ENCODE measurements around the gene RAB28. TPM values are rescaled to one million over a fixed set of nuclear protein-coding genes. Genes with fewer than 3 reads are reported as not detected.
"Not testable (repeated sequence)": the region's sequence is repeated elsewhere in the genome, so short reads cannot be mapped to it uniquely, and the experiment has no call there.

RAB28 gene
- total RNA-seq, 5 donors from 2014 or later (not counting 1 experiment from before 2014, with no cell fraction given): 8.7 to 15.1 (median 13.4) TPM

GRCh38 chr4:13409324-13409723, 74.8 kb downstream of the RAB28 start:
- Mint-ChIP-seq H3K36me3 (peaks cover 37% of the 10 kb centered on the region), H3K9me3 (peaks cover 0 to 10% (median 3%) of the 10 kb centered on the region in 3 donors), H3K4me1 (peaks cover 10 to 20% (median 16%) of the 10 kb centered on the region in 3 donors), H3K27ac (no peak overlapping the region), H3K27me3 (no peaks in the 10 kb centered on the region), H3K4me3 (no peak overlapping the region)
- no peak for ATAC-seq (replicated peaks in 1 of 4)
- DNase-seq: no peak
- Histone ChIP-seq H3K27me3 (replicated peaks in 1 of 2; ENCODE audit: control insufficient read depth in 2 of 2, extremely low read depth in 1 of 2, insufficient read depth in 2 of 2, low read length in 1 of 2) (no peaks in the 10 kb centered on the region), H3K27ac (ENCODE audit: low read length) (no peak overlapping the region), H3K36me3 (ENCODE audit: control insufficient read depth in 2 of 2, extremely low read depth in 1 of 2, insufficient read depth in 1 of 2, low read length in 1 of 2) (no peaks in the 10 kb centered on the region), H3K4me1 (ENCODE audit: control insufficient read depth in 1 of 2, extremely low read depth in 1 of 2, insufficient read depth in 2 of 2, low read length in 2 of 2) (peaks cover 0 to 2% of the 10 kb centered on the region in 2 experiments), H3K4me3 (ENCODE audit: control insufficient read depth in 1 of 2, extremely low read depth in 1 of 2, low read length in 1 of 2) (no peak overlapping the region), H3K9me3 (peaks cover 2% of the 10 kb centered on the region)
- CTCF ChIA-PET: no interaction called here
- WGBS (ENCODE audit: insufficient coverage): no CpG with 5 or more reads among the region's 2 CpGs
- POLR2A ChIA-PET: no interaction called here

GRCh38 chr4:13406156-13406555, 78.0 kb downstream of the RAB28 start:
- POLR2A ChIA-PET; H3K27ac Mint-ChIP-seq; H3K4me3 ChIP-seq (ENCODE audit: control insufficient read depth in 1 of 2, extremely low read depth in 1 of 2, low read length in 1 of 2); H3K27me3 Mint-ChIP-seq; H3K4me3 Mint-ChIP-seq; DNase-seq; ATAC-seq (replicated peaks in 1 of 4); H3K36me3 ChIP-seq (ENCODE audit: control insufficient read depth in 2 of 2, extremely low read depth in 1 of 2, insufficient read depth in 1 of 2, low read length in 1 of 2); CTCF ChIA-PET; H3K9me3 ChIP-seq; H3K9me3 Mint-ChIP-seq; H3K4me1 ChIP-seq (ENCODE audit: control insufficient read depth in 1 of 2, extremely low read depth in 1 of 2, insufficient read depth in 2 of 2, low read length in 2 of 2); H3K27ac ChIP-seq (ENCODE audit: low read length); H3K27me3 ChIP-seq (replicated peaks in 1 of 2; ENCODE audit: control insufficient read depth in 2 of 2, extremely low read depth in 1 of 2, insufficient read depth in 2 of 2, low read length in 1 of 2); H3K4me1 Mint-ChIP-seq: not testable (repeated sequence)
- H3K36me3 Mint-ChIP-seq: peaks cover 35% of the 10 kb centered on the region
- WGBS (ENCODE audit: insufficient coverage): no CpG with 5 or more reads among the region's 3 CpGs

GRCh38 chr4:13403833-13404232, 80.3 kb downstream of the RAB28 start:
- H3K9me3 Mint-ChIP-seq: peaks cover 0 to 10% (median 3%) of the 10 kb centered on the region in 3 donors
- ChIA-PET CTCF (no interaction called here), POLR2A (no interaction called here)
- Histone ChIP-seq H3K4me3 (ENCODE audit: control insufficient read depth in 1 of 2, extremely low read depth in 1 of 2, low read length in 1 of 2) (no peak overlapping the region), H3K27ac (ENCODE audit: low read length) (no peak overlapping the region), H3K4me1 (ENCODE audit: control insufficient read depth in 1 of 2, extremely low read depth in 1 of 2, insufficient read depth in 2 of 2, low read length in 2 of 2) (no peaks in the 10 kb centered on the region), H3K27me3 (replicated peaks in 1 of 2; ENCODE audit: control insufficient read depth in 2 of 2, extremely low read depth in 1 of 2, insufficient read depth in 2 of 2, low read length in 1 of 2) (no peaks in the 10 kb centered on the region), H3K9me3 (no peaks in the 10 kb centered on the region), H3K36me3 (ENCODE audit: control insufficient read depth in 2 of 2, extremely low read depth in 1 of 2, insufficient read depth in 1 of 2, low read length in 1 of 2) (no peaks in the 10 kb centered on the region)
- no peaks in the 10 kb centered on the region for H3K27me3 Mint-ChIP-seq
- H3K4me3 Mint-ChIP-seq: no peak overlapping the region
- H3K27ac Mint-ChIP-seq: no peak overlapping the region
- no peak for DNase-seq
- WGBS (ENCODE audit: insufficient coverage): 100% methylated on average over 2 of the region's 2 CpGs
- peaks cover 27% of the 10 kb centered on the region for H3K36me3 Mint-ChIP-seq
- no peaks in the 10 kb centered on the region for H3K4me1 Mint-ChIP-seq
- ATAC-seq (replicated peaks in 1 of 4): no peak

- H3K4me3 ChIP-seq (ENCODE audit: control insufficient read depth in 1 of 2, extremely low read depth in 1 of 2, low read length in 1 of 2): no peak overlapping the region
- ChIA-PET POLR2A (no interaction called here), CTCF (no interaction called here)
- no peak for ATAC-seq (replicated peaks in 1 of 4)
- Mint-ChIP-seq H3K27ac (no peak overlapping the region), H3K4me1 (no peaks in the 10 kb centered on the region), H3K9me3 (peaks cover 0 to 10% (median 3%) of the 10 kb centered on the region in 3 donors), H3K27me3 (no peaks in the 10 kb centered on the region), H3K4me3 (no peak overlapping the region), H3K36me3 (peaks cover 28% of the 10 kb centered on the region)
- no peaks in the 10 kb centered on the region for H3K36me3 ChIP-seq (ENCODE audit: control insufficient read depth in 2 of 2, extremely low read depth in 1 of 2, insufficient read depth in 1 of 2, low read length in 1 of 2)
- WGBS (ENCODE audit: insufficient coverage): 100% methylated on average over 1 of the region's 4 CpGs
- no peak for DNase-seq
- H3K27me3 ChIP-seq (replicated peaks in 1 of 2; ENCODE audit: control insufficient read depth in 2 of 2, extremely low read depth in 1 of 2, insufficient read depth in 2 of 2, low read length in 1 of 2): no peaks in the 10 kb centered on the region
- H3K4me1 ChIP-seq (ENCODE audit: control insufficient read depth in 1 of 2, extremely low read depth in 1 of 2, insufficient read depth in 2 of 2, low read length in 2 of 2): no peaks in the 10 kb centered on the region
- no peak overlapping the region for H3K27ac ChIP-seq (ENCODE audit: low read length)
- H3K9me3 ChIP-seq: no peaks in the 10 kb centered on the region
Measured at GRCh38 chr4:13403326-13403725, 80.8 kb downstream of the RAB28 start.

GRCh38 chr4:13399257-13399656, 84.9 kb downstream of the RAB28 start:
- H3K36me3 Mint-ChIP-seq: peaks cover 19% of the 10 kb centered on the region
- POLR2A ChIA-PET: interaction anchor here in 1 of 2 donors (0.6 kb wide), 1 partner anchor 133 kb away, joined by 8 read pairs; no protein-coding TSS in a partner anchor

GRCh38 chr4:13396161-13396560, 88.0 kb downstream of the RAB28 start:
- Histone ChIP-seq H3K27me3 (replicated peaks in 1 of 2; ENCODE audit: control insufficient read depth in 2 of 2, extremely low read depth in 1 of 2, insufficient read depth in 2 of 2, low read length in 1 of 2) (no peaks in the 10 kb centered on the region), H3K36me3 (ENCODE audit: control insufficient read depth in 2 of 2, extremely low read depth in 1 of 2, insufficient read depth in 1 of 2, low read length in 1 of 2) (no peaks in the 10 kb centered on the region), H3K4me1 (ENCODE audit: control insufficient read depth in 1 of 2, extremely low read depth in 1 of 2, insufficient read depth in 2 of 2, low read length in 2 of 2) (no peaks in the 10 kb centered on the region), H3K4me3 (ENCODE audit: control insufficient read depth in 1 of 2, extremely low read depth in 1 of 2, low read length in 1 of 2) (no peak overlapping the region), H3K27ac (ENCODE audit: low read length) (no peak overlapping the region), H3K9me3 (no peaks in the 10 kb centered on the region)
- DNase-seq: no peak
- Mint-ChIP-seq H3K27me3 (no peaks in the 10 kb centered on the region), H3K36me3 (peaks cover 37% of the 10 kb centered on the region), H3K4me1 (peaks cover 2 to 10% (median 6%) of the 10 kb centered on the region in 3 donors), H3K4me3 (no peak overlapping the region), H3K9me3 (peaks cover 0 to 7% (median 0%) of the 10 kb centered on the region in 3 donors), H3K27ac (no peak overlapping the region)
- ChIA-PET POLR2A (no interaction called here), CTCF (no interaction called here)
- WGBS (ENCODE audit: insufficient coverage): no CpG with 5 or more reads among the region's 1 CpG
- no peak for ATAC-seq (replicated peaks in 1 of 4)

More at GRCh38 chr4:13399257-13399656, 84.9 kb downstream of the RAB28 start:
- Histone ChIP-seq H3K27ac (ENCODE audit: low read length) (no peak overlapping the region), H3K27me3 (replicated peaks in 1 of 2; ENCODE audit: control insufficient read depth in 2 of 2, extremely low read depth in 1 of 2, insufficient read depth in 2 of 2, low read length in 1 of 2) (no peaks in the 10 kb centered on the region), H3K9me3 (no peaks in the 10 kb centered on the region), H3K36me3 (ENCODE audit: control insufficient read depth in 2 of 2, extremely low read depth in 1 of 2, insufficient read depth in 1 of 2, low read length in 1 of 2) (no peaks in the 10 kb centered on the region), H3K4me3 (ENCODE audit: control insufficient read depth in 1 of 2, extremely low read depth in 1 of 2, low read length in 1 of 2) (no peak overlapping the region), H3K4me1 (ENCODE audit: control insufficient read depth in 1 of 2, extremely low read depth in 1 of 2, insufficient read depth in 2 of 2, low read length in 2 of 2) (no peaks in the 10 kb centered on the region)
- Mint-ChIP-seq H3K4me1 (peaks cover 2 to 6% (median 3%) of the 10 kb centered on the region in 3 donors), H3K9me3 (no peaks in the 10 kb centered on the region), H3K4me3 (no peak overlapping the region), H3K27ac (no peak overlapping the region), H3K27me3 (no peaks in the 10 kb centered on the region)
- CTCF ChIA-PET: no interaction called here
- ATAC-seq (replicated peaks in 1 of 4): no peak
- DNase-seq: no peak

GRCh38 chr4:13389901-13390300, 94.2 kb downstream of the RAB28 start:
- H3K4me1 ChIP-seq (ENCODE audit: control insufficient read depth in 1 of 2, extremely low read depth in 1 of 2, insufficient read depth in 2 of 2, low read length in 2 of 2); H3K4me3 Mint-ChIP-seq; CTCF ChIA-PET; H3K9me3 ChIP-seq; H3K27ac ChIP-seq (ENCODE audit: low read length); H3K27me3 Mint-ChIP-seq; DNase-seq; H3K27me3 ChIP-seq (replicated peaks in 1 of 2; ENCODE audit: control insufficient read depth in 2 of 2, extremely low read depth in 1 of 2, insufficient read depth in 2 of 2, low read length in 1 of 2); H3K4me3 ChIP-seq (ENCODE audit: control insufficient read depth in 1 of 2, extremely low read depth in 1 of 2, low read length in 1 of 2); H3K36me3 ChIP-seq (ENCODE audit: control insufficient read depth in 2 of 2, extremely low read depth in 1 of 2, insufficient read depth in 1 of 2, low read length in 1 of 2); ATAC-seq (replicated peaks in 1 of 4); H3K27ac Mint-ChIP-seq; POLR2A ChIA-PET: not testable (repeated sequence)
- H3K4me1 Mint-ChIP-seq: peaks cover 23 to 34% (median 25%) of the 10 kb centered on the region in 3 donors
- H3K36me3 Mint-ChIP-seq: peaks cover 63% of the 10 kb centered on the region
- H3K9me3 Mint-ChIP-seq: peaks cover 7 to 23% (median 13%) of the 10 kb centered on the region in 3 donors
- WGBS (ENCODE audit: insufficient coverage): no CpG with 5 or more reads among the region's 4 CpGs

All from T-cell (primary cell).